ENCODE data around the gene MTFR1L.

The MTFR1L gene

DNA sequence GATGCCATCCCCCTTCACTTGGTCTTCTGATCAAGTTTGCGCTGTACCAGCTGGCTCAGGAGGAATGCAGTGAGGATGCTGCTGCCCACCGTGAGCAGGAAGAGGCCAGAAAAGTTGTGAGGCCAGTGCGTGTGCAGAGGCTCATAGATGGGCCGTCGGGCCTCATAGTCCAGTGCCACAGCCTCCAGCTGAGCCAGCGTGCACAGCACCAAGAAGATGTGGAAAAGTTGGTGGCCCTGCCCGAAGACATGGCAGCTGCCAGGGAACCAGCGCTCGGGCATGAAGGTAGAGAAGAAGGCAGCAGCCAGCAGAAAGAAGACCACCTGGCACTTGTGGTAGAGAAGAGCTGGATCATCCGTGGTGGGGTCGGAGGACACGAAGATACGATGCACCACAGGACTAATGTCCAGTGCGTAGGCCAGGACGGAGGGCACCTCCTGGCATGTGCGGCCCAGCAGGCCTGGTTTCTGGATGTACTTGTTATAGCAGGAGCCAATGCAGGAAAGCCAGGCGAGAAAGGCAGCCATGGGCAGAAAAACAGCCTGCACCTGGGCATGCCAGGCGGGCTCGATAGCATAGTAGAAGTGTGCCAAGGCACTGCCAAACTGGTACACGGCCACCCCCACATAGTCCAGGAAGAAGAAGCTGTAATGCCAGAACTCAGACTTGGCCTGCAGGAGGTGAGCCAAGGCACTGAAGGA lies 43.2 kb downstream of the MTFR1L start:
- Histone ChIP-seq H3K27me3 (replicated peaks; ENCODE audit: control insufficient read depth, insufficient read depth, low read length) (no peaks in the 10 kb centered on the region), H3K36me3 (ENCODE audit: control insufficient read depth, insufficient read depth, low read length) (no peaks in the 10 kb centered on the region; the same call in none of the 2 replicates), H3K4me3 (replicated peaks; ENCODE audit: low read depth, low read length) (no peak overlapping the region)
- TF ChIP-seq CTCF (IDR thresholded peaks at IDR 0.05; ENCODE audit: insufficient read depth, low read length, poor library complexity, severe bottlenecking) = no peak
- DNase-seq (ENCODE audit: extremely low read depth, insufficient read length) = no peak

DNA sequence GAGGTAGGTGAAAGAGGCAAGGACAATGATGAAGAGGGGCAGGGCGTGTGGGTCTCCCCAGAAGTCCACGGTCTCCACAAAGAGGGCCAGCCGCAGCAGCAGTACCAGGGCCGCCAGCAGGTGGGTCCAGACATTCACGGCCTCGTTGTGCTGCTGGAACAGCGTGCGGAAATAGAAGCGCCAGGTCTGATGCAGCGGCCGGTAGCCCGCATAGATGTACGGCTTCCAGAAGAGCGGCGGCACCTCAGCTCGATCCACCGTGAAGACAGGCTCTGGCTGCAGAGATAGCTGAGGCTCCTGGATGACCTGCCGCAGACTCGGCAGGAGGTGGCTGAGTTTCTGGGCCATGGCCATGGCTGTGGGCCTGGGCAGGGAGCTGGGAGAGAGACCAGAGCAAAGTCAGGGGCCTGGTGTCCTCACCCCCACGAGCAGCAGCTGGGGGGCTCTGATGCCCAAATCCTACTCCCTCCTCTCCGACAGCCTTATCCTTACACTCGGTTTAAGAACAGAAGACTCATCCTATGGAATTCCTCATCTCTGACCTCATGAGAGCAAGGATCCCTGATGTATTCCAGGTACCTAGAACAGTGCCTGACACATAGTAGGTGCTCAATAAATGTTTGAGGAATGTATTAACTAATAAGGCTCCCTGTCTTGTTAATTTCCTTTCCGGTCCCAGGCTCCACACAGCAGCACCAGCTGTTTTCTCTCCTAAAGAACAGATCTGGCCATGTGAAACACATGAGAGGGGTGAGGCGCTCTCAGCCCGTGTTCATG lies 43.9 kb downstream of the MTFR1L start:
- no peak for TF ChIP-seq CTCF (IDR thresholded peaks at IDR 0.05; ENCODE audit: insufficient read depth, low read length, poor library complexity, severe bottlenecking)
- no peaks in the 10 kb centered on the region; the same call in none of the 2 replicates for H3K36me3 ChIP-seq (ENCODE audit: control insufficient read depth, insufficient read depth, low read length)
- H3K4me3 ChIP-seq (replicated peaks; ENCODE audit: low read depth, low read length) = no peak overlapping the region
- H3K27me3 ChIP-seq (replicated peaks; ENCODE audit: control insufficient read depth, insufficient read depth, low read length) = no peaks in the 10 kb centered on the region
- DNase-seq (ENCODE audit: extremely low read depth, insufficient read length) = no peak

DNA sequence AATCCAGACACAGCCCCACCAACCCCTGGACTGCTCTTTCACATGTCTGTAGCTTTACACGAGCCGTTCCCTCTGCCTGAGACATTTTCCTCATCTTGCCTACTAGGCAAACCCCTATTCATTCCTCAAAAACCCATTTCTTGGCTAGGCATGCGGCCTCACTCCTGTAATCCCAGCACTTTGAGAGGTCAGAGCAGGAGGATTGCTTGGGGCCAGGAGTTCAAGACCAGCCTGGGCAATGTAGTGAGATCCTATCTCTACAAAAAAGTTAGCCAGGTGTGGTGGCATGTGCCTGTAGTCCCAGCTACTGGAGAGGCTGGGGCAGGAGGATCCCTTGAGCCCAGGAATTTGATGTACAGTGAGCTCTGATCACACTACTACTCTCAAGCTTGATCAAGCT lies 44.7 kb downstream of the MTFR1L start:
- TF ChIP-seq CTCF (IDR thresholded peaks at IDR 0.05; ENCODE audit: insufficient read depth, low read length, poor library complexity, severe bottlenecking) = no peak

GRCh38 chr1:25866288-25866687 lies 46.5 kb downstream of the MTFR1L start:
- TF ChIP-seq CTCF (IDR thresholded peaks at IDR 0.05; ENCODE audit: insufficient read depth, low read length, poor library complexity, severe bottlenecking) = no peak
- no peaks in the 10 kb centered on the region; the same call in none of the 2 replicates for H3K36me3 ChIP-seq (ENCODE audit: control insufficient read depth, insufficient read depth, low read length)
- DNase-seq (ENCODE audit: extremely low read depth, insufficient read length) = no peak
- no peak overlapping the region for H3K4me3 ChIP-seq (replicated peaks; ENCODE audit: low read depth, low read length)
- no peaks in the 10 kb centered on the region for H3K27me3 ChIP-seq (replicated peaks; ENCODE audit: control insufficient read depth, insufficient read depth, low read length)

More for the DNA sequence above, 44.7 kb downstream of the MTFR1L start:
- Histone ChIP-seq H3K4me3 (replicated peaks; ENCODE audit: low read depth, low read length) (no peak overlapping the region), H3K27me3 (replicated peaks; ENCODE audit: control insufficient read depth, insufficient read depth, low read length) (no peaks in the 10 kb centered on the region), H3K36me3 (ENCODE audit: control insufficient read depth, insufficient read depth, low read length) (no peaks in the 10 kb centered on the region; the same call in none of the 2 replicates)
- no peak for DNase-seq (ENCODE audit: extremely low read depth, insufficient read length)

GRCh38 chr1:25867210-25867991 lies 47.6 kb downstream of the MTFR1L start:
- DNase-seq (ENCODE audit: extremely low read depth, insufficient read length) = no peak
- no peaks in the 10 kb centered on the region; the same call in none of the 2 replicates for H3K36me3 ChIP-seq (ENCODE audit: control insufficient read depth, insufficient read depth, low read length)
- H3K27me3 ChIP-seq (replicated peaks; ENCODE audit: control insufficient read depth, insufficient read depth, low read length) = no peaks in the 10 kb centered on the region
- no peak for TF ChIP-seq CTCF (IDR thresholded peaks at IDR 0.05; ENCODE audit: insufficient read depth, low read length, poor library complexity, severe bottlenecking)
- no peak overlapping the region for H3K4me3 ChIP-seq (replicated peaks; ENCODE audit: low read depth, low read length)
